ENCODE results near the gene EVA1A.
"Not testable (repeated sequence)": the region's sequence is repeated elsewhere in the genome, so short reads cannot be mapped to it uniquely, and the experiment has no call there.

EVA1A gene

GRCh38 chr2:75480971-75481836 is 79.5 kb downstream of the EVA1A start:
- DNase-seq, result no peak

GRCh38 chr2:75477696-75478095 is 83.0 kb downstream of the EVA1A start:
- not testable (repeated sequence) for DNase-seq

GRCh38 chr2:75476761-75477160 is 84.0 kb downstream of the EVA1A start:
- DNase-seq, result no peak

GRCh38 chr2:75475976-75476375 is 84.8 kb downstream of the EVA1A start:
- DNase-seq, result no peak

- no peak for DNase-seq
Measured at GRCh38 chr2:75475049-75475448, 85.7 kb downstream of the EVA1A start.

- no peak for DNase-seq
Measured at GRCh38 chr2:75474115-75474514, 86.6 kb downstream of the EVA1A start.

GRCh38 chr2:75466708-75467311 is 93.9 kb downstream of the EVA1A start:
- no peak for DNase-seq

GRCh38 chr2:75465317-75465984 is 95.3 kb downstream of the EVA1A start:
- DNase-seq, result no peak

GRCh38 chr2:75464348-75464946 is 96.3 kb downstream of the EVA1A start:
- no peak for DNase-seq

- no peak for DNase-seq
Measured at GRCh38 chr2:75462721-75463120, 98.0 kb downstream of the EVA1A start.

GRCh38 chr2:75462206-75462605 is 98.5 kb downstream of the EVA1A start:
- no peak for DNase-seq

- DNase-seq, result no peak
Measured at GRCh38 chr2:75460630-75461029, 100.1 kb downstream of the EVA1A start.

- DNase-seq, result no peak
Measured at GRCh38 chr2:75459565-75460310, 101.0 kb downstream of the EVA1A start.

- no peak for DNase-seq
Measured at GRCh38 chr2:75458201-75458600, 102.5 kb downstream of the EVA1A start.

GRCh38 chr2:75456825-75457224 is 103.9 kb downstream of the EVA1A start:
- DNase-seq, result no peak

GRCh38 chr2:75456111-75456510 is 104.6 kb downstream of the EVA1A start:
- no peak for DNase-seq

- DNase-seq, result no peak
Measured at GRCh38 chr2:75454241-75454620, 106.5 kb downstream of the EVA1A start.

GRCh38 chr2:75453384-75454240 is 107.1 kb downstream of the EVA1A start:
- no peak for DNase-seq

GRCh38 chr2:75450068-75450467 is 110.7 kb downstream of the EVA1A start:
- no peak for DNase-seq

GRCh38 chr2:75447176-75447575 is 113.6 kb downstream of the EVA1A start:
- DNase-seq, result no peak

All from stimulated activated CD4-positive, alpha-beta T cell treated with anti-CD3 and anti-CD28 coated beads, Interleukin-1b, Interleukin-23, amount 100 ng/mL, for 48 hours (primary cell).